ENCODE results near the gene PTX4. TPM values are rescaled to one million over a fixed set of nuclear protein-coding genes. Genes with fewer than 3 reads are reported as not detected.

The PTX4 gene
- total and polyA plus RNA-seq, 9 of the 15 experiments (the other 6 are each of a cell fraction or from before 2014, with no cell fraction given): 0.11 TPM; not detected in 8

DNA sequence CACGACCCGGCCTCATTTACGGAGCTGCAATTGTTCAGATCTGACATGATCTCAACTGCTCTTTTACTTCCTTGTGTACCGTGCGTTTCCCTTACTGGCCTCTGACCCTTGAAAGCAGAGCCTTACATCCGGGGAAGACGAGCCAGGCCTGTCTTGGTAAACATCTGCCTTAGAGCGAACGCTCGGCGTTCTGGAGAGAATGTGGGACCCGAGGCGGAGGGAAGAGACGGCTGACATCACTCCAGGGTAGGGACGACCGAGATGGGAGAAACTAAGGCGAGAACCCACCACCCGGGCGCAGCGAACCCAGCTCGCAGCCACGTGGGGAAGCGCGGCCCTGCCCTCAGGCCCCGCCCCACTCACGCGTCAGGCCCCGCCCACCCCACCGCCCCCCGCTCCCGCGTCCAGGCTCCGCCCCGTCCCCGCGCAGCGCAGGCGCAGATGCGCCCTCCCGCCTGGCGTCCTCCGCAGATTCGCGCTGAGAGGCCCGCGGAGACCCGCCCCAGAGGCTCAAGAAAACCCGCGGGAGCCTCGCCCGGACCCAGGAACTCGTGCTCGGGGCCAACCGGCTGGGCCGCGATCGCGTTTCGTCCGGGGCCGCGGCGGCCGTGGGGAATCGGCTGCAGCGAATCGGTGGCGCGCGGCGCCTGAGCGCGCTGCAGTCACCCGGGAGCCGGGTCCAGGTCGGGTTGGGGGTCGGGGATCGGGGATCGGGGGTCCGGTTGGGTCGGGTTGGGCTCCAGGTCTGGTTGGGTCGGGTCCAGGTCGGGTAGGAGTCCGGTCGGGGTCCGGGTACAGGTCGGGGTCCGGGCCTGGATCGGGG is 4.4 kb upstream of the PTX4 start, which contains the start of gene TELO2 (continued):
- TF ChIP-seq, protein P1, sequence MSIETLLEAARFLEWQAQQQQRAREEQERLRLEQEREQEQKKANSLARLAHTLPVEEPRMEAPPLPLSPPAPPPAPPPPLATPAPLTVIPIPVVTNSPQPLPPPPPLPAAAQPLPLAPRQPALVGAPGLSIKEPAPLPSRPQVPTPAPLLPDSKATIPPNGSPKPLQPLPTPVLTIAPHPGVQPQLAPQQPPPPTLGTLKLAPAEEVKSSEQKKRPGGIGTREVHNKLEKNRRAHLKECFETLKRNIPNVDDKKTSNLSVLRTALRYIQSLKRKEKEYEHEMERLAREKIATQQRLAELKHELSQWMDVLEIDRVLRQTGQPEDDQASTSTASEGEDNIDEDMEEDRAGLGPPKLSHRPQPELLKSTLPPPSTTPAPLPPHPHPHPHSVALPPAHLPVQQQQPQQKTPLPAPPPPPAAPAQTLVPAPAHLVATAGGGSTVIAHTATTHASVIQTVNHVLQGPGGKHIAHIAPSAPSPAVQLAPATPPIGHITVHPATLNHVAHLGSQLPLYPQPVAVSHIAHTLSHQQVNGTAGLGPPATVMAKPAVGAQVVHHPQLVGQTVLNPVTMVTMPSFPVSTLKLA (conservative IDR thresholded peaks at IDR 0.05): peak; percentile 98 to 99
- TF ChIP-seq, protein P2, sequence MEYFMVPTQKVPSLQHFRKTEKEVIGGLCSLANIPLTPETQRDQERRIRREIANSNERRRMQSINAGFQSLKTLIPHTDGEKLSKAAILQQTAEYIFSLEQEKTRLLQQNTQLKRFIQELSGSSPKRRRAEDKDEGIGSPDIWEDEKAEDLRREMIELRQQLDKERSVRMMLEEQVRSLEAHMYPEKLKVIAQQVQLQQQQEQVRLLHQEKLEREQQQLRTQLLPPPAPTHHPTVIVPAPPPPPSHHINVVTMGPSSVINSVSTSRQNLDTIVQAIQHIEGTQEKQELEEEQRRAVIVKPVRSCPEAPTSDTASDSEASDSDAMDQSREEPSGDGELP (CRISPR knock-in tag; IDR thresholded peaks at IDR 0.05; ENCODE audit: borderline replicate concordance): peak; percentile 77
- TF ChIP-seq ILF3 (IDR thresholded peaks at IDR 0.05; ENCODE audit: borderline replicate concordance) (0 out of 2 replicates have a peak, but pooled peaks have one; percentile 61), SP1 (CRISPR knock-in tag; IDR thresholded peaks at IDR 0.05) (peak; percentile 60), GATAD2B (IDR thresholded peaks at IDR 0.05; ENCODE audit: borderline replicate concordance) (peak; percentile 67; the same call in 1 of the 2 replicates), FOXK2 (conservative IDR thresholded peaks at IDR 0.05 in 1 of 2, IDR thresholded peaks at IDR 0.05 in 1 of 2; ENCODE audit: low read depth in 2 of 2) (peak; percentile 94 to 96), CHD2 (IDR thresholded peaks at IDR 0.05; ENCODE audit: low read depth, low read length) (peak; percentile 59; the same call in 1 of the 2 replicates), GTF2A2 (tag; IDR thresholded peaks at IDR 0.05) (0 out of 2 replicates have a peak, but pooled peaks have one; percentile 11), PHF8 (IDR thresholded peaks at IDR 0.05; ENCODE audit: borderline replicate concordance, low read length) (peak; percentile 83; the same call in 1 of the 2 replicates), RBM22 (IDR thresholded peaks at IDR 0.05; ENCODE audit: low read depth, low read length, poor library complexity, severe bottlenecking) (peak; percentile 22), SMAD2 (IDR thresholded peaks at IDR 0.05; ENCODE audit: low read depth, low read length) (no peak), KLF1 (tag; IDR thresholded peaks at IDR 0.05) (peak; percentile 50), BHLHE40 (IDR thresholded peaks at IDR 0.05; ENCODE audit: low read length) (peak; percentile 26), EP400 (IDR thresholded peaks at IDR 0.05) (peak; percentile 97), POU5F1 (IDR thresholded peaks at IDR 0.05; ENCODE audit: borderline replicate concordance, low read depth, low read length, partially characterized antibody) (no peak), ZNF175 (CRISPR knock-in tag; IDR thresholded peaks at IDR 0.05; ENCODE audit: low read depth) (peak; percentile 82), U2AF1 (optimal IDR thresholded peaks at IDR 0.05; ENCODE audit: low read depth, low read length) (peak; percentile 86)
- TF ChIP-seq, protein P3, sequence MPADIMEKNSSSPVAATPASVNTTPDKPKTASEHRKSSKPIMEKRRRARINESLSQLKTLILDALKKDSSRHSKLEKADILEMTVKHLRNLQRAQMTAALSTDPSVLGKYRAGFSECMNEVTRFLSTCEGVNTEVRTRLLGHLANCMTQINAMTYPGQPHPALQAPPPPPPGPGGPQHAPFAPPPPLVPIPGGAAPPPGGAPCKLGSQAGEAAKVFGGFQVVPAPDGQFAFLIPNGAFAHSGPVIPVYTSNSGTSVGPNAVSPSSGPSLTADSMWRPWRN (IDR thresholded peaks at IDR 0.05; ENCODE audit: low read depth): peak; percentile 63; the same call in 1 of the 2 replicates
- TF ChIP-seq, protein P4, sequence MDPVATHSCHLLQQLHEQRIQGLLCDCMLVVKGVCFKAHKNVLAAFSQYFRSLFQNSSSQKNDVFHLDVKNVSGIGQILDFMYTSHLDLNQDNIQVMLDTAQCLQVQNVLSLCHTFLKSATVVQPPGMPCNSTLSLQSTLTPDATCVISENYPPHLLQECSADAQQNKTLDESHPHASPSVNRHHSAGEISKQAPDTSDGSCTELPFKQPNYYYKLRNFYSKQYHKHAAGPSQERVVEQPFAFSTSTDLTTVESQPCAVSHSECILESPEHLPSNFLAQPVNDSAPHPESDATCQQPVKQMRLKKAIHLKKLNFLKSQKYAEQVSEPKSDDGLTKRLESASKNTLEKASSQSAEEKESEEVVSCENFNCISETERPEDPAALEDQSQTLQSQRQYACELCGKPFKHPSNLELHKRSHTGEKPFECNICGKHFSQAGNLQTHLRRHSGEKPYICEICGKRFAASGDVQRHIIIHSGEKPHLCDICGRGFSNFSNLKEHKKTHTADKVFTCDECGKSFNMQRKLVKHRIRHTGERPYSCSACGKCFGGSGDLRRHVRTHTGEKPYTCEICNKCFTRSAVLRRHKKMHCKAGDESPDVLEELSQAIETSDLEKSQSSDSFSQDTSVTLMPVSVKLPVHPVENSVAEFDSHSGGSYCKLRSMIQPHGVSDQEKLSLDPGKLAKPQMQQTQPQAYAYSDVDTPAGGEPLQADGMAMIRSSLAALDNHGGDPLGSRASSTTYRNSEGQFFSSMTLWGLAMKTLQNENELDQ (CRISPR knock-in tag; IDR thresholded peaks at IDR 0.05; ENCODE audit: borderline replicate concordance): no peak
